DND-41 (cell line): ENCODE results near the gene TAF1D.
"Not testable (repeated sequence)": the region's sequence is repeated elsewhere in the genome, so short reads cannot be mapped to it uniquely, and the experiment has no call there.

Source experiments
- CTCF ChIP-seq: IDR thresholded peaks from 2 replicates; pipeline ENCODE4 v1.5.1; 2012; ENCODE audit warnings: borderline replicate concordance, low read length, moderate library complexity, mild to moderate bottlenecking; ENCODE audit not compliant: poor library complexity, severe bottlenecking; ENCODE audit errors: extremely low read depth
- EZH2 ChIP-seq: IDR thresholded peaks from 3 replicates; pipeline ENCODE4 v1.6.1; 2012; ENCODE audit warnings: borderline replicate concordance, low read depth, mild to moderate bottlenecking, moderate library complexity, low read length, inconsistent platforms; ENCODE audit not compliant: severe bottlenecking

GRCh38 chr11:93759123-93759522 is 17.8 kb upstream of the TAF1D start:
- not testable (repeated sequence) for TF ChIP-seq CTCF, EZH2
